Activated naive CD8-positive, alpha-beta T cell treated with anti-CD3 and anti-CD28 coated beads, Interleukin-2, amount 10 ng/mL, durations not matched to agents 7 days and 5 days (primary cell): ENCODE data around the gene MAGEC2. TPM values are rescaled to one million over a fixed set of nuclear protein-coding genes. Genes with fewer than 3 reads are reported as not detected.

Experiments used
- ATAC-seq: fragments of 150-1000 bp; cut with Tn5 transposase; one replicate; pipeline ENCODE4 v1.10.0; 2021; ENCODE audit warnings: low read depth, moderate library complexity
- POLR2A ChIA-PET: fragments of 350-600 bp; sonication (Branson Sonifier 250); formaldehyde crosslinking; loops from one replicate; lab custom pipeline; 2021; ENCODE audit warnings: antibody characterized with exemption; lab: Charles Lee
- DNase-seq: peaks from one replicate; pipeline ENCODE4 v3.0.0; 2021
- H3K27ac Mint-ChIP-seq: one replicate; pipeline ENCODE4 v1.8.0; 2022; ENCODE audit warnings: mild to moderate bottlenecking, mixed read lengths
- H3K27me3 Mint-ChIP-seq: one replicate; pipeline ENCODE4 v1.8.0; 2022; ENCODE audit warnings: mild to moderate bottlenecking, moderate library complexity, mixed read lengths
- H3K36me3 Mint-ChIP-seq: one replicate; pipeline ENCODE4 v1.8.0; 2021; ENCODE audit warnings: mild to moderate bottlenecking, mixed read lengths
- H3K4me1 Mint-ChIP-seq: one replicate; pipeline ENCODE4 v1.8.0; 2021; ENCODE audit warnings: mixed read lengths
- H3K4me3 Mint-ChIP-seq: one replicate; pipeline ENCODE4 v1.8.0; 2022; ENCODE audit warnings: mild to moderate bottlenecking, moderate library complexity, mixed read lengths
- H3K9me3 Mint-ChIP-seq: one replicate; pipeline ENCODE4 v1.8.0; 2021; ENCODE audit warnings: mixed read lengths
- total RNA-seq, 2 experiments: library from RNA; stranded (reverse); gene quantifications; one replicate each; pipeline ENCODE4 v1.2.3, GENCODE V29; 2021

The MAGEC2 gene, protein sequence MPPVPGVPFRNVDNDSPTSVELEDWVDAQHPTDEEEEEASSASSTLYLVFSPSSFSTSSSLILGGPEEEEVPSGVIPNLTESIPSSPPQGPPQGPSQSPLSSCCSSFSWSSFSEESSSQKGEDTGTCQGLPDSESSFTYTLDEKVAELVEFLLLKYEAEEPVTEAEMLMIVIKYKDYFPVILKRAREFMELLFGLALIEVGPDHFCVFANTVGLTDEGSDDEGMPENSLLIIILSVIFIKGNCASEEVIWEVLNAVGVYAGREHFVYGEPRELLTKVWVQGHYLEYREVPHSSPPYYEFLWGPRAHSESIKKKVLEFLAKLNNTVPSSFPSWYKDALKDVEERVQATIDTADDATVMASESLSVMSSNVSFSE
- total RNA-seq: not detected

DNA sequence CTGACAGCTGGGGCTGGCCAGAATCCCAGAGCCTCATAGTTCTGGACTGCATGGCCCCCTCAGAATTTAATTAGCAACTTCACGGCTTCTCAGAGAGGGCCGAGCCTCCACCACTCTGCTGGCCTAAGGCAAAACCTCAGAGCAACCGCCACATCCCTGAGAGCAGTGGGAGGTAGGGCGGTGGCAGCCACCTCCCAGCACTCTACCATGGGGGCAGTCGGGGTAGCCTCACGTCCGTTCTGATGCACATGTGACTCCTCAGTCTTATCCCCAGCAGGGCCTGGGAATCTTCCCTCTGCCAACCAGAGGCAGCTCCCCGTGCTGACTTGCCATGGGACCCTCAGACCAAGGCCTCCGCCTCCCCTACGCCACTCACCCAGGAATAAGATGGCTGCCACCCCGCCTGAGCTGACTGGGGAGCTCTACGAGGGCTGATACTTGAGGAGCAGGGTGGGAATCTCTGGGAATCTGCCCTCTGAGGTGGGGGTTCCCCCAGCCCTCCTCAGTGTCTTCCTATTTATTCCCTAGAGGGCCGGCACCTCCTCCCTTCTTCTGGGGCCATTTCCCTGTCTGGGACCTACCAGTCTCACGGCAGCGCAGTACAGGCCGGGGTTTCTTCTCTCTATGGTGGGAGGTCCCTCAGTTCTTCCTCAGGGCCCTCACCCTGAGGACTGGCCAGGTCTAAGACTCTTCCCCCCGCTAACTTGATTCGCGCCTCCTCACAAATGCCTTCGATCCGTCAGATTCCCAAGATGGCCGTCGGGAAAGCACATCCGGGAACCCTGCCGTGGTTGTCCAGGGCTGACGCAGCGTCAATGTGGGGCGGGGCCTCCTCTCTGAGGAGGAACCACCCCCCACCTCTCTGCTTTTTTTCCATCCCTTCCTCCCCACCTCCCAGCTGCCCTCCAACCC lies at the start of gene MAGEC2:
Gene MAGEC2 (minus strand): TSS at position 769 of the 912 bp plus-strand sequence. CDS start 1,303 bp downstream, outside the sequence.
- H3K27ac Mint-ChIP-seq: no peak within 1 kb of the TSS
- POLR2A ChIA-PET: no interaction called here
- H3K4me3 Mint-ChIP-seq: no peak within 1 kb of the TSS
- no peaks in the 10 kb centered on the region for H3K27me3 Mint-ChIP-seq
- H3K36me3 Mint-ChIP-seq: no peaks in the 10 kb centered on the region
- ATAC-seq (no peak), DNase-seq (no peak)
- H3K4me1 Mint-ChIP-seq: no peaks in the 10 kb centered on the region
- no peaks in the 10 kb centered on the region for H3K9me3 Mint-ChIP-seq

GRCh38 chrX:142251680-142252079 lies 46.6 kb upstream of the MAGEC2 start:
- H3K9me3 Mint-ChIP-seq: no peaks in the 10 kb centered on the region
- H3K4me1 Mint-ChIP-seq: no peaks in the 10 kb centered on the region
- H3K36me3 Mint-ChIP-seq: no peaks in the 10 kb centered on the region
- ATAC-seq (no peak), DNase-seq (no peak)
- H3K27ac Mint-ChIP-seq: no peak overlapping the region
- H3K4me3 Mint-ChIP-seq: no peak overlapping the region
- no peaks in the 10 kb centered on the region for H3K27me3 Mint-ChIP-seq
- POLR2A ChIA-PET: no interaction called here

- ATAC-seq: no peak
- no peaks in the 10 kb centered on the region for H3K36me3 Mint-ChIP-seq
- POLR2A ChIA-PET: no interaction called here
- H3K27me3 Mint-ChIP-seq: no peaks in the 10 kb centered on the region
- H3K4me3 Mint-ChIP-seq: no peak overlapping the region
- H3K9me3 Mint-ChIP-seq: no peaks in the 10 kb centered on the region
- no peak overlapping the region for H3K27ac Mint-ChIP-seq
- no peak for DNase-seq
- H3K4me1 Mint-ChIP-seq: no peaks in the 10 kb centered on the region
Observed at GRCh38 chrX:142251202-142251601, 46.1 kb upstream of the MAGEC2 start.

- no peaks in the 10 kb centered on the region for H3K36me3 Mint-ChIP-seq
- no peak overlapping the region for H3K27ac Mint-ChIP-seq
- H3K9me3 Mint-ChIP-seq: no peaks in the 10 kb centered on the region
- no peak for ATAC-seq
- H3K4me3 Mint-ChIP-seq: no peak overlapping the region
- DNase-seq: no peak
- POLR2A ChIA-PET: no interaction called here
- H3K27me3 Mint-ChIP-seq: no peaks in the 10 kb centered on the region
- no peaks in the 10 kb centered on the region for H3K4me1 Mint-ChIP-seq
Observed at GRCh38 chrX:142250502-142250901, 45.4 kb upstream of the MAGEC2 start.

DNA sequence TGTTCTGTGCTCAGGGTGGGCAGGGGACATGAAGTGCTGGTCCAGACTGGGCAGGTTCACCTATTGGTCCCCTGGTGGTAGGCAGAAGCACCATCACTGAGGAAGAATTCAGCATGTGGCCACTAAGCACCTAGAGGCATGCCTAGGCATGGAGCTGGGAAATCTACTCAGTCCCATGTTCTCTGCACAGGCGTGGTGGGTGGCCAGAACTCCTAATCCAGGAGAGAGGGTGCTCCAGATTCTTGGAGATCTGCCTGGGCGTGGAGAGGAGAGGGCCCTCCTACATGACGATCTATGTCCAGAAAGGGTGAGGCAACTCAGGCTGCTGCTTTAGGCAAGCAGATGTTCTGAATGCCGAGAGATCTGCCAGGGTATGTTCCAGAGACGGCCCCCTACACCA lies 44.6 kb upstream of the MAGEC2 start:
- Mint-ChIP-seq H3K4me1 (no peaks in the 10 kb centered on the region), H3K9me3 (no peaks in the 10 kb centered on the region), H3K36me3 (no peaks in the 10 kb centered on the region), H3K27ac (no peak overlapping the region), H3K27me3 (no peaks in the 10 kb centered on the region), H3K4me3 (no peak overlapping the region)
- POLR2A ChIA-PET: no interaction called here
- DNase-seq: no peak
- ATAC-seq: no peak

GRCh38 chrX:142244568-142244967 lies 39.5 kb upstream of the MAGEC2 start:
- no peak overlapping the region for H3K27ac Mint-ChIP-seq
- no peaks in the 10 kb centered on the region for H3K27me3 Mint-ChIP-seq
- ATAC-seq (no peak), DNase-seq (no peak)
- no peaks in the 10 kb centered on the region for H3K36me3 Mint-ChIP-seq
- H3K9me3 Mint-ChIP-seq: no peaks in the 10 kb centered on the region
- no peak overlapping the region for H3K4me3 Mint-ChIP-seq
- POLR2A ChIA-PET: no interaction called here
- no peaks in the 10 kb centered on the region for H3K4me1 Mint-ChIP-seq

GRCh38 chrX:142238536-142238935 lies 33.4 kb upstream of the MAGEC2 start:
- no peaks in the 10 kb centered on the region for H3K27me3 Mint-ChIP-seq
- H3K4me1 Mint-ChIP-seq: no peaks in the 10 kb centered on the region
- no peaks in the 10 kb centered on the region for H3K9me3 Mint-ChIP-seq
- no peak overlapping the region for H3K4me3 Mint-ChIP-seq
- POLR2A ChIA-PET: no interaction called here
- no peak overlapping the region for H3K27ac Mint-ChIP-seq
- ATAC-seq (no peak), DNase-seq (no peak)
- H3K36me3 Mint-ChIP-seq: no peaks in the 10 kb centered on the region

- Mint-ChIP-seq H3K27me3 (no peaks in the 10 kb centered on the region), H3K9me3 (no peaks in the 10 kb centered on the region), H3K27ac (no peak overlapping the region), H3K4me1 (no peaks in the 10 kb centered on the region), H3K4me3 (no peak overlapping the region), H3K36me3 (no peaks in the 10 kb centered on the region)
- ATAC-seq (no peak), DNase-seq (no peak)
- POLR2A ChIA-PET: no interaction called here
Observed at GRCh38 chrX:142233400-142233799, 28.3 kb upstream of the MAGEC2 start.

GRCh38 chrX:142214081-142214480 lies 9.0 kb upstream of the MAGEC2 start:
- Mint-ChIP-seq H3K27me3 (no peaks in the 10 kb centered on the region), H3K36me3 (no peaks in the 10 kb centered on the region), H3K4me1 (no peaks in the 10 kb centered on the region), H3K4me3 (no peak overlapping the region), H3K9me3 (no peaks in the 10 kb centered on the region), H3K27ac (no peak overlapping the region)
- ATAC-seq: no peak
- POLR2A ChIA-PET: no interaction called here
- no peak for DNase-seq

DNA sequence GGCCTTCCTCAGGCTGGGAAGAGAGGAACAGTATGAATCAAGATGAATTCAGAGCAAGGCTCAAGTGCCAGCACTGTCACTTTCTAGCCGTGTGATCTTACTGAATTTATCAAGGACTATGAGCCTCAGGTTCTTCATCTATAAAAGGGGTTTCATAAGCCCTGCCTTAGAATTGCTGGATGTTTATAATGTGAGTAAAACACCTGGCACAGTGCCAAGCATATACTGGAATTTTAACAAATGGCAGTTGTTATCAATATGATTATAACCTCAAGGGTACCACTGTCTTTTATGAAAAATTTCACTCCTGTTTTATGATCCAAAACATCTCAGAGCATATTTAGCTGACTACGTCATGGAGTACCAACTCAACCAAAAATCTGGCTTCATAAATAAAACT lies 4.0 kb downstream of the MAGEC2 start:
- Mint-ChIP-seq H3K4me1 (no peaks in the 10 kb centered on the region), H3K4me3 (no peak overlapping the region), H3K27ac (no peak overlapping the region), H3K27me3 (no peaks in the 10 kb centered on the region), H3K9me3 (peaks cover 1% of the 10 kb centered on the region), H3K36me3 (no peaks in the 10 kb centered on the region)
- ATAC-seq (no peak), DNase-seq (no peak)
- POLR2A ChIA-PET: no interaction called here

- H3K4me3 Mint-ChIP-seq: no peak overlapping the region
- no peaks in the 10 kb centered on the region for H3K36me3 Mint-ChIP-seq
- DNase-seq: no peak
- no peaks in the 10 kb centered on the region for H3K27me3 Mint-ChIP-seq
- ATAC-seq: no peak
- no peak overlapping the region for H3K27ac Mint-ChIP-seq
- H3K4me1 Mint-ChIP-seq: no peaks in the 10 kb centered on the region
- no peaks in the 10 kb centered on the region for H3K9me3 Mint-ChIP-seq
- POLR2A ChIA-PET: no interaction called here
Observed at GRCh38 chrX:142186103-142186502, 19.0 kb downstream of the MAGEC2 start.

DNA sequence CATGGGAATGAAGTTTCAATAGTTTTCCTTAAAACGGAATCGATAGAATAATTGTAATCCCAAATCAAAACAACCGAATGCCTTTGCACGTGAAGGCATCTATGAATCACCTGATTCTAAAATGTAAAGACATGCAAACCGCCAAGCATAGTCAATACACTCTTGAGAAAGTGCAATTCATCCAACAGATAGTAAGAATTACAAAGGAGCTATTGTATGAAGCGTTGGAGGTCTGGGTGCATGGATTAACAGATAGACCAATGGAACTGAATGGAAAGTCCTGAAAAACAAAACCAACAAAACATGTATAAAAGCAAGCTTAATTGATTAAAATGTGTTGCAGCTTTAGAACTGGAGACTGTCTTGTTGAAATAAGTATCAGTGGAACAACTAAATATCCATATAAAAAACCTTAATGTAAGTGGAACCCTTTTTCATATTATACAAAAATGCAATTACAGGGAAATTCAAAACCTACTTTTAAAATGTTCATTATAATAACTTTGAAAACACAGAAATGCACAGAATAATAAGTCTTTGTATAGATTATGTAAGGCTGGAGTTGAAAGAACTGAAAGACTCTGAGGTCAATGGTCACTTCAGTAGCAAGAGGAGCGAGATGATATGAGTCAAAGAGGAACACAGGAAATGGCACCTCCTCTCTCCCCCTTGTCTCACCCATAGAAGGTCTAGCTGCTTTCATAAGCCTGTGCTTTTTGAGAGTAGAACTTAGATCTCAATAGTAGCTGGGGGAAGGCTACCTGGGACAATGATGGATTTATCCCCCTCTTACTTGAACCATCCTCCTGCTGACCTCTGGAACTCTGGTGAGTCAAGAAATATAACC lies 20.1 kb downstream of the MAGEC2 start:
- DNase-seq (no peak), ATAC-seq (no peak)
- no peaks in the 10 kb centered on the region for H3K4me1 Mint-ChIP-seq
- no peak overlapping the region for H3K27ac Mint-ChIP-seq
- H3K36me3 Mint-ChIP-seq: no peaks in the 10 kb centered on the region
- no peaks in the 10 kb centered on the region for H3K27me3 Mint-ChIP-seq
- H3K9me3 Mint-ChIP-seq: no peaks in the 10 kb centered on the region
- POLR2A ChIA-PET: no interaction called here
- no peak overlapping the region for H3K4me3 Mint-ChIP-seq

DNA sequence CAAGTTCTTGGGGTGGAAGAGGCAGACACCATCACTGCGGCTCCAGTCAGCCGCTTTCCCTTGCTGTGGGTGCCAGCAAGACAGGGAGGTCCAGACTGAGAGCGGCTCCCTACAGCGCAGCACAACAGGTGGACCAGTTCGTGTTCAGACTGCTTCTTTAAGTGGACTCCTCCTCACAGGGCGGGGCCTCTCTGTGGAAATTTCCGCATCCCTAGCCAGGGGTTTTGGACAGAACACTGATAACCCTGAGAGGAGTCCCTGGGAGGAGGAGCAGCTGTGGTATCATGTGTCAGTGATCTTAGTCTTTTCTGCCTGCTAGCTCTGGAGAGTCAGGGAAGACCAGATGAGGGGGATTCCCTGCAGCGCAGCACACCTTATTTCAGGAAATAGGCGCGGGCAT lies 48.5 kb downstream of the MAGEC2 start:
- no peaks in the 10 kb centered on the region for H3K27me3 Mint-ChIP-seq
- no peak for ATAC-seq
- POLR2A ChIA-PET: no interaction called here
- H3K9me3 Mint-ChIP-seq: no peaks in the 10 kb centered on the region
- DNase-seq: no peak
- no peaks in the 10 kb centered on the region for H3K36me3 Mint-ChIP-seq
- no peaks in the 10 kb centered on the region for H3K4me1 Mint-ChIP-seq
- no peak overlapping the region for H3K27ac Mint-ChIP-seq
- H3K4me3 Mint-ChIP-seq: no peak overlapping the region
